HFFc6 (cell line): ENCODE data around the gene USP38. TPM values are rescaled to one million over a fixed set of nuclear protein-coding genes. Genes with fewer than 3 reads are reported as not detected.

ENCODE experiments used
- DNase-seq: peaks from one replicate; pipeline ENCODE4 v3.0.0-alpha.2; 2018
- H3K27ac Mint-ChIP-seq: 2 replicates; pipeline ENCODE4 v1.8.0; 2020; ENCODE audit warnings: mild to moderate bottlenecking, mixed read lengths
- H3K27me3 Mint-ChIP-seq: 2 replicates; pipeline ENCODE4 v1.8.0; 2021; ENCODE audit warnings: mild to moderate bottlenecking, moderate library complexity, mixed read lengths; ENCODE audit not compliant: insufficient read depth
- H3K36me3 Mint-ChIP-seq: 2 replicates; pipeline ENCODE4 v1.8.0; 2021; ENCODE audit warnings: low read depth, mixed read lengths
- H3K4me1 Mint-ChIP-seq: 2 replicates; pipeline ENCODE4 v1.8.0; 2020; ENCODE audit warnings: low read depth, mixed read lengths
- H3K4me3 Mint-ChIP-seq: 2 replicates; pipeline ENCODE4 v1.8.0; 2020; ENCODE audit warnings: mild to moderate bottlenecking, moderate library complexity, mixed read lengths
- H3K9me3 Mint-ChIP-seq: 2 replicates; pipeline ENCODE4 v1.8.0; 2020; ENCODE audit warnings: mild to moderate bottlenecking, mixed read lengths
- CTCF ChIP-seq: fragments of 200-600 bp; sonication (generic); IDR thresholded peaks from 2 replicates; pipeline ENCODE4 v1.5.0; 2021; ENCODE audit warnings: antibody characterized with exemption, mild to moderate bottlenecking
- total RNA-seq, 6 experiments: library from RNA; stranded (reverse); fragmentation: NEBNext Ultra II Directional; extraction: Animal tissue kit (Norgen Biotek cat#: 25700); gene quantifications; 2 replicates in 1 of 6; 3 replicates in 5 of 6; pipeline ENCODE4 v1.2.3, GENCODE V29; 2021

Gene USP38
- total RNA-seq, 6 experiments from 2014 or later = 13.8 to 20.4 (median 18.3) TPM

GRCh38 chr4:143270256-143270838 is 85.6 kb downstream of the USP38 start:
- no peaks in the 10 kb centered on the region; the same call in 1 of the 2 replicates for H3K36me3 Mint-ChIP-seq
- H3K9me3 Mint-ChIP-seq = peaks cover 14% of the 10 kb centered on the region
- no peak overlapping the region for H3K27ac Mint-ChIP-seq
- TF ChIP-seq CTCF = no peak
- peaks cover 3% of the 10 kb centered on the region for H3K27me3 Mint-ChIP-seq
- DNase-seq = peak; percentile 28
- peaks cover 6% of the 10 kb centered on the region; the same call in 1 of the 2 replicates for H3K4me1 Mint-ChIP-seq
- no peak overlapping the region for H3K4me3 Mint-ChIP-seq

Other genes with a start within 250 kb of the USP38 start
- gene GAB1, start 152.0 kb downstream of the USP38 start, total RNA-seq = 1 to 10 TPM; 6.6 to 8.9 (median 6.9) TPM